H1 (cell line): ENCODE measurements around the gene FCAMR. TPM values are rescaled to one million over a fixed set of nuclear protein-coding genes. Genes with fewer than 3 reads are reported as not detected.

Experiments
- CBX5 ChIP-seq: fragments of 300-800, 300-1000 bp; sonication (generic); IDR thresholded peaks from 2 replicates; pipeline ENCODE4 v1.7.1; 2016; ENCODE audit warnings: antibody characterized with exemption, low read length, low read depth
- E2F6 ChIP-seq: IDR thresholded peaks from 2 replicates; pipeline ENCODE4 v1.6.1; 2012; ENCODE audit warnings: inconsistent platforms
- HDAC6 ChIP-seq: IDR thresholded peaks from one replicate; pipeline ENCODE4 v1.7.1; 2012; ENCODE audit warnings: low read depth, mild to moderate bottlenecking, inconsistent platforms, low read length, moderate library complexity
- SIRT6 ChIP-seq: IDR thresholded peaks from one replicate; pipeline ENCODE4 v1.7.1; 2012; ENCODE audit warnings: low read length, inconsistent platforms
- SP2 ChIP-seq: IDR thresholded peaks from 2 replicates; pipeline ENCODE4 v1.6.1; 2012; ENCODE audit warnings: mild to moderate bottlenecking, low read length, inconsistent platforms
- SRF ChIP-seq: IDR thresholded peaks from 2 replicates; pipeline ENCODE4 v1.6.1; 2011; ENCODE audit warnings: mild to moderate bottlenecking, low read depth, low read length, moderate library complexity
- YY1 ChIP-seq: IDR thresholded peaks from 2 replicates; pipeline ENCODE4 v1.6.1; 2011; ENCODE audit warnings: low read depth, mild to moderate bottlenecking, low read length
- polyA plus RNA-seq, 7 experiments: library from polyadenylated mRNA; depleted of rRNA in 3 of 7; stranded (reverse) in 5 of 7; unstranded in 2 of 7; fragments of >200 nt in 5 of 7; fragments of 200-250 nt in 2 of 7; gene quantifications; 1 replicate in 5 of 7; 2 replicates in 1 of 7; 4 replicates in 1 of 7; pipeline versions ENCODE4 v1.2.1 to v1.2.3, GENCODE V29; 2011 to 2013; ENCODE audit warnings: missing spikeins in 2 of 7, mixed read lengths in 2 of 7
- total RNA-seq: library from RNA; stranded (reverse); fragmentation: NEBNext Ultra II Directional; extraction: Animal tissue kit (Norgen Biotek cat#: 25700); gene quantifications from 2 replicates; pipeline ENCODE4 v1.2.1, GENCODE V29; 2021

Gene FCAMR
- total and polyA plus RNA-seq, 2 of the 8 experiments (the other 6 are each of a cell fraction or from before 2014, with no cell fraction given): not detected

GRCh38 chr1:206940588-206940936 lies 29.7 kb downstream of the FCAMR start (continued):
- TF ChIP-seq CBX5: no peak
- TF ChIP-seq E2F6: no peak
- TF ChIP-seq SIRT6: no peak
- no peak for TF ChIP-seq SP2
- no peak for TF ChIP-seq SRF
- no peak for TF ChIP-seq YY1
- no peak for TF ChIP-seq HDAC6
